Stimulated activated CD4-positive, alpha-beta T cell treated with anti-CD3 and anti-CD28 coated beads, Interleukin-15, amount 100 ng/mL, for 1 hour (primary cell): ENCODE results near the gene PTGDS.

Experiments used
- DNase-seq, 2 donors: peaks; one replicate each; pipeline ENCODE4 v3.0.0-alpha.2; 2020; ENCODE audit warnings: low read depth in 1 of 2, low spot score in 1 of 2

The PTGDS gene

GRCh38 chr9:136957461-136957860 is 19.8 kb upstream of the PTGDS start:
- DNase-seq, result no peak

GRCh38 chr9:136957901-136958300 is 19.4 kb upstream of the PTGDS start:
- DNase-seq, result no peak

- DNase-seq, result no peak
Measured at GRCh38 chr9:136958473-136958872, 18.8 kb upstream of the PTGDS start.

- no peak for DNase-seq
Measured at GRCh38 chr9:136958898-136959850, 18.1 kb upstream of the PTGDS start.

GRCh38 chr9:136960212-136960937 is 16.9 kb upstream of the PTGDS start:
- DNase-seq, result no peak

- DNase-seq, result no peak
Measured at GRCh38 chr9:136960938-136961275, 16.4 kb upstream of the PTGDS start.

- DNase-seq, result no peak
Measured at GRCh38 chr9:136961279-136962065, 15.8 kb upstream of the PTGDS start.

GRCh38 chr9:136962163-136962562 is 15.1 kb upstream of the PTGDS start:
- DNase-seq, result no peak

GRCh38 chr9:136962701-136963248 is 14.5 kb upstream of the PTGDS start:
- DNase-seq, result no peak

GRCh38 chr9:136963341-136963740 is 14.0 kb upstream of the PTGDS start:
- DNase-seq, result no peak

GRCh38 chr9:136963751-136964150 is 13.6 kb upstream of the PTGDS start:
- no peak for DNase-seq

GRCh38 chr9:136964171-136964689 is 13.1 kb upstream of the PTGDS start:
- DNase-seq, result no peak

- DNase-seq, result no peak
Measured at GRCh38 chr9:136964833-136965422, 12.4 kb upstream of the PTGDS start.

- DNase-seq, result no peak
Measured at GRCh38 chr9:136965771-136966484, 11.4 kb upstream of the PTGDS start.

GRCh38 chr9:136968333-136969127 is 8.8 kb upstream of the PTGDS start:
- DNase-seq, result no peak

- no peak for DNase-seq
Measured at GRCh38 chr9:136969150-136969549, 8.2 kb upstream of the PTGDS start.

- no peak for DNase-seq
Measured at GRCh38 chr9:136969774-136970173, 7.5 kb upstream of the PTGDS start.

- DNase-seq, result no peak
Measured at GRCh38 chr9:136970361-136970760, 6.9 kb upstream of the PTGDS start.

GRCh38 chr9:136971746-136972145 is 5.6 kb upstream of the PTGDS start:
- no peak for DNase-seq
